Fibroblast of mammary gland (primary cell): ENCODE results near the gene TMEM139.

ENCODE experiments used
- DNase-seq: peaks from one replicate; pipeline ENCODE4 v3.0.0-alpha.2; 2010; ENCODE audit warnings: low read depth
- H3K4me3 ChIP-seq: 2 replicates; pipeline ENCODE4 v1.5.1; 2011; ENCODE audit warnings: low read depth, mild to moderate bottlenecking, low read length, moderate library complexity; ENCODE audit not compliant: control insufficient read depth
- CTCF ChIP-seq: conservative IDR thresholded peaks from 2 replicates; pipeline ENCODE4 v1.5.1; 2011; ENCODE audit warnings: low read depth, low read length, inconsistent platforms; ENCODE audit not compliant: control insufficient read depth, insufficient read depth

The TMEM139 gene

GRCh38 chr7:143327903-143328302 lies 43.1 kb downstream of the TMEM139 start:
- no peak for TF ChIP-seq CTCF
- no peak for DNase-seq
- H3K4me3 ChIP-seq, result no peak overlapping the region

- no peak for TF ChIP-seq CTCF
- no peak overlapping the region for H3K4me3 ChIP-seq
- no peak for DNase-seq
Observed at GRCh38 chr7:143329471-143330170, 44.9 kb downstream of the TMEM139 start.

GRCh38 chr7:143331179-143331801 lies 46.5 kb downstream of the TMEM139 start:
- DNase-seq, result peak; percentile 97
- H3K4me3 ChIP-seq, result no peak overlapping the region
- TF ChIP-seq CTCF, result no peak

GRCh38 chr7:143334244-143334643 lies 49.5 kb downstream of the TMEM139 start:
- DNase-seq, result no peak
- H3K4me3 ChIP-seq, result no peak overlapping the region
- TF ChIP-seq CTCF, result no peak

- no peak for DNase-seq
- no peak overlapping the region for H3K4me3 ChIP-seq
- no peak for TF ChIP-seq CTCF
Observed at GRCh38 chr7:143337216-143337615, 52.5 kb downstream of the TMEM139 start.
